NCI-H1092 treated with DMSO at 0.1 percent for 48 hours (cell line): ENCODE measurements around the gene TTC38.

Experiments used
- DNase-seq: peaks from one replicate; lab custom pipeline; 2025; lab: John Stamatoyannopoulos, UW

TTC38 gene

DNA sequence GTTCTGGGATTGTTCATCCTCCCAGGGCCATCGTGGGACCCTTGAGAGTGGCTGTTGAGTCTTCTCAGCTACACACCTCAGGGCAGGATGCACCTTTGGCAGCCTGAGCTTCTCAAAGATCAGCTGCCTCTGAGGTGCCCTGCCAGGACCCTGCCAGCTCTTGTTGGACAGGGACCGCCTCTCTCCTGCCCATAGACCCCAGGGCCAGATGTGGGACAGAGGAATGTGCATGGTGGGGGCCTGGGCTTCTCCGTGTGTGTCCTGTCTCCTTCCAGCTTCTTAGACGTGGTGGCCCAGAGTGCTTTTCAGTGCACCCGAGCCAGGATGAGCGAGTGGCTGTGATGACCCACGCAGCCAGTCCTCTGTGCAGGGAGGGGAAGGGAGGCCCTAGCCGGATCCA lies 61.8 kb downstream of the TTC38 start:
- DNase-seq = no peak

DNA sequence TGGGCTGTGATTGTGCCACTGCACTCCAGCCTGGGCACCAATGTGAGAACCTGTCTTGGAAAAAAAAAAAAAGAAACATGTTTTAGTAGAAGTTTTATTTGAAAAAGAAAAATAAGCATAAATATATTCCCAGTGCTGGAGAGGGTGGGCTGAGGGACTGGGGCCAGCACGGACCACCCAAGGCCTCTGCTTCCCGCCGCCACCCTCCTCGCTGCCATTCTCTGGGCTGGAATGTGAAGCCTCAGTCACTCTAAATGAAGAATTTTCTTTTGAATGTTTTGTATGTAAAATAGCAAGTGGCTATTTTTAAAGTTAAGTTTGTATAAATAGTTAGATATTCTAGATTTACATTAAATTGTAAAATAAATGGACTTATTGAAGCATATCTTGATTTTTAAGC lies 62.6 kb downstream of the TTC38 start:
- no peak for DNase-seq

DNA sequence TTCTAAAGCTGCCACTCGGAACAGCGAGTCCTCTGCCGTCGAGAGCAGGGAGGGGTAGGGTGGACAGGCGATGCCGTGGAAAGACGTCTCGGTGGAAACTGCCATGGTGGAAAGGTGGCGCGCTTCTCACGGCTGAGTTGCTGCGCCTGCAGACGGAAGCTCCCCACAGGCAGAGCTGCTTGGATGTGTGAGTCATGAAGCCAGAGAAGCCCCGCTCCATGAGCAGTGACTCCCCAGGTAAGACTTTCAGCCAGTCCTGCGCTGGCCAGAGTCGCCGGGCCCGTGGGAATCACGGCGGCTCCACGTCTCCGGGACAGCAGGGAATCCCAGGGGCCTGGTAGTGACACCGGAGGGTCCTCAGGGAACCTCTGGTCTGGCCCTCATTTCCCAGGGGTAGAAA lies 63.7 kb downstream of the TTC38 start:
- no peak for DNase-seq

DNA sequence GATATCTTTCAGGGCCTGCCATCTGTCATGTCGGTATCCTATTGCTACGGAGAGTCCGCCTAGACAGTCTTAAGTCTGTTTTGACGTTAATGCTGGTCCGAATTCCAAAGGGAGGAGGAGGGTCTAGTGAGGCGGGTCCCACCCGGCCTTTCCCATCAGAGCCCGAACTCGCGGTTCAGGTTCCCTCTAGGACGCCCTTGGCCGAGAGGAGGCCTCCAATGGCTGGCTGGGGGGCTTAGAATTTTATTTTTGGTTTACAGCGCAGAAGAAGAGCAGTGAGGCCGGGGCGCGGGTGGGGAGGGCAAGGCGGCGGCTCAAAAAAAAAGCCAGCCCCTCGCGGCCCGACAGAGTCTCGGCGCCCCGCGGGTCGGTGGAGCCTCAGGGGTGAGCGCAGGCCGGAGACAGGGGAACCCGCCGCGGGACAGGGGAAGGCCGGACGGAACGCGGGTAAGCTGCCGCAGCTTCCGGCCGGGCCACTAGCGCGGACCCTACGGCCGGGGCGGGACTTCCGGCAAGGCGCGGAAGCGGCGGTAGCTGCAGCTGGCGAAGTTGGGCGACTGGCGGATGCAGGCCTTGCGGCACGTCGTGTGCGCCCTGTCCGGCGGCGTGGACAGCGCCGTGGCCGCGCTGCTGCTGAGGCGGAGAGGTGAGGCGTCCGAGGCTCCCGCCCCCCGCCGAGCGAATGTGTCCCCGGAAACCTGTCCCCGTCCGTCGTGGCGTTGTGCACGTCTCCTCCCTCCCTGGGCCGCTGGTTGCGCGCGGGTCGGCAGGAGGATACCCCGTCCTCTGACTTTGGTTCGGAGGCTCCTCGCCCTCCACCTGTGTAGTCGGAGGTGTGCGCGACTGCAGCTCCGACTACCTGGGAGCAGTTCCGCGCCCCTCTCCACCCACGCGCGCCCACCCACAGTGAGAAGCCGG lies 67.7 kb downstream of the TTC38 start, which contains the start of gene TRMU:
Gene TRMU, plus strand, starts transcription at position 514 of the 918 bp plus-strand sequence. Its CDS starts 51 bp downstream, at position 565.
- no peak for DNase-seq

DNA sequence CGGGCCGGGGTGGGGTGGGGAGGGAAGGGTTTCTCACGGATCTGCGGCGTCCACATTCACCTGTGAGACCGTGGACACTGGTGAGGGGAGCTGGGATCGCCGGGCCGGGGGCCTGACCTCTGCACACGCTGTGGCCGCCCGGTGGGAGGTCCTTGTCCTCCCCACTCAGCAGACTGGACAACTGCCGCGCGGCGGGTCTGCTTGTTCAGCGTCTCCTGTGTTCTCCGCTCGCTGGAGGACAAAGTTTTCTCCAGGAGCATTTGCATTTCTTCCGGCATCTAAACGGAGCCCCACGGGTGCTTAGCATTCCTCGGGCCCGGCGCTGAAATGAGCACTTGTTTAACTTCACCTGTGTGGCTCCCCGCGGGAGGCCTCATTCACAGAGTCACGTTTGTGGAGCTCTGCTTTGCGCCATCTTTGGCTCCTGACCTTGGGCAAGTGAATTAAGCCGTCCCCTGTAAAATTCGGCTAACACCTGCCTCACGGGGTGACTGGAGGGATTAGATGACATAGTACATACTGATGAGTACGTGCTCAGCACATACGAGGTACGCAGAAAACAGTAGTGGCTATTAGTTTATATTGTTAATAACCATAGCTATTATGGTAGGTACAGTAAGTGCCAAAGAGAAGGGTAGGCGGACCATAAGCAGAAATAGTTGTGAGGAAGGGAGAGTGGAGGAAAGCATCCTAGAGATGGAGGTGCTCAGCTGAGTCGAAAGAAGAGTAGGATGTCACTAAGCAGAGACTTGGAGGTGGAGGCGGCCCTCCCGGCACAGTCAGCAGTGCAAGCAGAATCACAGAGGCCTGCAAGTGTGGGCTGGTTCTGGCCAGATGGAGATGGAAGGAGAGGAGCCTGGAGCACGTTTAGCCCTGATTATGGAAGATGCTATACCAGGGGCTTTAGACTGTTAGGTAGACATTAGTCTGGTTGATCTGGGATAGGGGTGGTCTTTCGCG lies 68.6 kb downstream of the TTC38 start:
- no peak for DNase-seq

DNA sequence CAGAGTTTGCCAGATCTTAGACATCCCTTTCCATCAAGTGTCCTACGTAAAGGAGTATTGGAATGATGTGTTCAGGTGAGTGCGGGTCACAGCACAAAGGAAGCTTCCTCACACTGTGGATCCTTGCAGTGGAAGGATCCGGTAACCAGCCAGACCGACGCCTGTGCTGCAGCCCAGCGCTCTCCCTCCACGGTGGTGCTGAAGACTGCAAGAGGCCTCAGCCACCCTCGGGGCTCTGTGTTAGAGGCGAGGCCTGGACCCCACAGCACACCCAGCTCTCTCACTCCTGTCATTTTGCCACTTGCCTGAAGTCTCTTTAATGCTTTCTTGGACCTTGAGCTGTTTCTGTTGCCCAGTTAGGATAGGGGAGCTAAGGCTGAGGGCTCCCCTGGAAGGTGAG lies 70.1 kb downstream of the TTC38 start:
- DNase-seq = no peak

DNA sequence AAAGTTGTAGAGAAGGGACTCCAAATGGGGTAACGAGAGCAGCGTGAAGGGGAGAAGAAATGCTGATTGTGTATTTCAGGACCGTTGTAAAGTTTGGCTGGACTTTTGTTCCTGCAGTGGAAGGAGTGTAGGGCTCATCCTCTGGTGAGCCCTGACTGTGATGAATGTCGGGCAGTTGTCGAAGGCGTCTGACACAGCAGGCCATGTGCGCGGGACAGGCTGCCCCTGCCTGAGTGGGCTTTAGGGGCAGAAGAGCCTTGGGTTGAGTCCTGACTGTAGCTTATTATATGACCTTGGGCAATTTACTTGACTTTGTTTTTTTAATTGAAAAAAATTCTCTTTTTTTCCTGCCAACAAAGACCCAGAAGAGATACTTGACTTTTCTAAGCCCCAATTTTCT lies 70.8 kb downstream of the TTC38 start:
- no peak for DNase-seq

DNA sequence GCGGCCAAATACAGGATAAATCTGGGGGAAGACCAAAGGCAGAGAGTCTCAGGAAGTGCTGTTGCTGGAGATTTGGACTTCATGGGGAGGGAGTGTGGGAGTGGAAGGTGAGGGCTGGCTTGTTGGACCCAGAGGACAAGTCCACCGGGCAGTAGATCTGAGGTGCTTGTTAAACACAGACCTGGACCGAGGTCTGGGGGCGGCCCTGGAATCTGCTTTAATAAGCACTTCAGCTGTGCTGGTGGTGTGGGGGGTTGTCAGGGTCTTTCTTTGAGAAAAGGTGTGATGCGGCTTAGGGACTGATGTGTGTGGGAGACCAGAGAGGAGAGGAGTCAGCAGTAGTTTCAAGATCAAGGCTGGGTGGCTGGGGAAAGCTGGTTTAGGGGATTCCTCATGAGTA lies 72.1 kb downstream of the TTC38 start:
- DNase-seq = no peak

DNA sequence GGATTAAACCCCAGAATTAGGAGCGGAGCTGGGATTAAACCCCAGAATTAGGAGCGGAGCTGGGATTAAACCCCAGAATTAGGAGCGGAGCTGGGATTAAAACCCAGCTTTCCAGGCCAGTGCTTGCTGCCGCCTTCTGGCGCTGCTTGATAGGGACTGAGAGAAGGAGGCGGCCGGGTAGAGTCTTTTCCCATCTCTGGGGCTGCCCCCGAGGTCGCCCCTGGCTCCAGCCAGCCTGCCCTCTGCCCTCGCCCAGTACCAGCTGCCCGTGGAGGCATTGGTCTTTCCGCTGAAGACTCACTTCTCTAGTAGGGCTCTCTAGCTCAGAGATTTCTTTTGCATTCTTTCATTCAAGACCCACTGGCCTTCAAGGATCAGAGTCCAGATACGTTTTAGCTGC lies 72.9 kb downstream of the TTC38 start:
- DNase-seq = no peak
